DMS114 treated with DMSO at 0.1 percent for 48 hours (cell line): ENCODE results near the gene ZNF17.
"Not testable (repeated sequence)": the region's sequence is repeated elsewhere in the genome, so short reads cannot be mapped to it uniquely, and the experiment has no call there.

Source experiments
- DNase-seq: peaks from one replicate; lab custom pipeline; 2025; ENCODE audit not compliant: unreplicated experiment; lab: John Stamatoyannopoulos, UW

The ZNF17 gene

GRCh38 chr19:57410877-57411671, at the start of gene ZNF17:
Gene ZNF17, plus strand, starts transcription at chr19:57411161. Its CDS starts 2,455 bp downstream, at chr19:57413616.
- DNase-seq: peak; percentile 96

DNA sequence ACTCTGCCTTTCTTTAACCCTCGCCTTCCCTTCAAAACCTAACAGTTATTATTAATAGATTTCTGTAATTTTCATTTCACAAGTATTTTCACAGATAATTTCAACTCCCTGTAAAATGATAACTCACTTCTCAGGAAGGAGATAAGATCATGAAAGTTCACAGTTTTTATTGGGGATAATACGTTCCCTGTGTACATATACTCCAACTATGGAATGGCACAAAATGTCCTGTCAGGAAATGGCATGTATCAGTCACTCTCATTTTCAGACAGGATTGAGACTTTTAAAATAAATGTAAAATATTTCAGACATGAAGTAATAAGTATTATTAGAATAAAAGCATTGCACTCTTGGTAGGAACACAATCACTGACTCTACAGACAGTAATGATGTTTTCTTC, 48.5 kb upstream of the ZNF17 start:
- no peak for DNase-seq

GRCh38 chr19:57362997-57363687, 47.8 kb upstream of the ZNF17 start, which contains the start of the genes TRAPPC2B and ZNF547:
Gene TRAPPC2B, plus strand, starts transcription at chr19:57363551. Its CDS starts 1,283 bp downstream, at chr19:57364834.
Gene ZNF547, plus strand, starts transcription at chr19:57363551. Its CDS starts 5,005 bp downstream, at chr19:57368556.
- DNase-seq: peak; percentile 98

- DNase-seq: no peak
Measured at GRCh38 chr19:57363688-57364181, 47.2 kb upstream of the ZNF17 start.

- DNase-seq: no peak
Measured at GRCh38 chr19:57366776-57367175, 44.2 kb upstream of the ZNF17 start.

GRCh38 chr19:57374179-57374578, 36.8 kb upstream of the ZNF17 start:
- DNase-seq: no peak

DNA sequence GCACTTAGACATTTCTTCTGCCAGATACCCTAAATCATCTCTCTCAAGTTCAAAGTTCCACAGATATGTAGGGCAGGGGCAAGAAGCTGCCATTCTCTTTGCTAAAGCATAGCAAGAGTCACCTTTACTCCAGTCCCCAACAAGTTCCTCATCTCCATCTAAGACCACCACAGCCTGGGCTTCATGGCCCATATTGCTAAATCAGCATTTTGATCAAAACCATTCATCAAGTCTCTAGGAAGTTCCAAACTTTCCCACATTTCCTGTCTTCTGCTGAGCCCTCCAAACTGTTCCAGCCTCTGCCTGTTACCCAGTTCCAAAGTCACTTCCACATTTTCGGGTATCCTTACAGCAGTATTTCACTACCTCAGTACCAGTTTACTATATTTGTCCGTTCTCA, 36.3 kb upstream of the ZNF17 start:
- not testable (repeated sequence) for DNase-seq

DNA sequence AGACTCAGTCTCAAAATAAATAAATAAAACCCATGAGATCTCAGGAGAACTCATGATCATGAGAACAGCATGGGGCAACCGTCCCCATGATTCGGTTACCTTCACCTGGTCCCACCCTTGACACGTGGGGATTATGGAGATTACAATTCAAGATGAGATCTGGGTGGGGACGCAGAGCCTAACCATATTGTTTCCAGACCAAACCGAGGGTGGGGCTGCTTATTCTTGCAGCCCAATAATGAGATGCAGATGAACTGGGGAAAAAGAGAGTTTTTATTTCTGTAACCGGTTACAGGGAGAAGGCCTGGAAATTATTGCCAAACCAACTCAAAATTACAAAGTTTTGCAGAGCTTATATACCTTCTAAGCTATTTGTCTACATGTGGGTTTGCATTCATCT, 34.8 kb upstream of the ZNF17 start:
- no peak for DNase-seq

DNA sequence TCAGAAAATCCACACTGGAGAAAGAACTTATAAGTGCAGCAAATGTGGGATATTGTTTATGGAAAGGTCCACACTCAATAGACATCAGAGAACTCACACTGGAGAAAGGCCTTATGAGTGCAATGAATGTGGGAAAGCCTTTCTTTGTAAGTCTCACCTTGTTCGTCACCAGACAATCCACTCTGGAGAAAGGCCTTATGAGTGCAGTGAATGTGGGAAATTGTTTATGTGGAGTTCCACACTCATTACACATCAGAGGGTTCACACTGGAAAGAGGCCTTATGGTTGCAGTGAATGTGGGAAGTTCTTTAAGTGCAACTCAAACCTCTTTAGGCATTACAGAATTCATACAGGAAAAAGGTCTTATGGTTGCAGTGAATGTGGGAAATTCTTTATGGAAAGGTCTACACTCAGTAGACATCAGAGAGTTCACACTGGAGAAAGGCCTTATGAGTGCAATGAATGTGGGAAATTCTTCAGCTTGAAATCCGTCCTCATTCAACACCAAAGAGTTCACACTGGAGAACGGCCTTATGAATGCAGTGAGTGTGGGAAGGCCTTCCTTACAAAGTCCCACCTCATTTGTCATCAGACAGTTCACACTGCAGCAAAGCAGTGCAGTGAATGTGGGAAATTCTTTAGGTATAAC, 33.3 kb upstream of the ZNF17 start:
- no peak for DNase-seq

GRCh38 chr19:57380923-57381322, 30.0 kb upstream of the ZNF17 start:
- DNase-seq: no peak

DNA sequence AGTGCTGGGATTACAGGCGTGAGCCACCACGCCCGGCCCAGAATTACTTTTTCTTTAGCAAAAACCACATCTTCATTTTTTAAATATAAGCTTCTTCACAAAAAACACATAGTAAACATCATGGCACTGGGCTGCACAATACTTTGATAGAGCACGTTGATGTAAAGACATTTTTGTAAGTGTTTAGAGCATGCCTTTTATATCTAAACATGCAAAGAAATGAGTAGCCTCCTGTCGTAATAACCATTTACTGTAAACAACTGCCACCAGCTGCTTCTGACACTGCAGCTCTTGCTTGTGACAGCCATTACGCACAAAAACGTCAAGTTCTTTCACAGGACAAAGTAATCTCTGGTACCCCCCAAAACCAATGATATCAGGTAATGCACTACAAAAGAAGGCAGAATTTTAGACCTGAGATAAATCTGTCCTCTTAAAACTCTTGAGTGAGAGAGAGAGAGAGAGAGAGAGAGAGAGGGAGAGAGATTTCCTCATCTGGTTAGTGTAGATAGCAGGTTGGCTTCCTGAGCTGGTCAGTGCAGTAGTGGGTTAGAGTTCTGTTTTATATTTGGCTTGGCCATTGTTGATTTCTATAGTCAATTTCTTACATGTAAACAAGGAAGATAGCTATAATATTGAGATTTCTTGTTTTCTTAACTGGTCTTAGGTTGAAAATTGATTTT, 28.0 kb upstream of the ZNF17 start:
- no peak for DNase-seq

GRCh38 chr19:57389194-57389729, 21.7 kb upstream of the ZNF17 start:
- no peak for DNase-seq

DNA sequence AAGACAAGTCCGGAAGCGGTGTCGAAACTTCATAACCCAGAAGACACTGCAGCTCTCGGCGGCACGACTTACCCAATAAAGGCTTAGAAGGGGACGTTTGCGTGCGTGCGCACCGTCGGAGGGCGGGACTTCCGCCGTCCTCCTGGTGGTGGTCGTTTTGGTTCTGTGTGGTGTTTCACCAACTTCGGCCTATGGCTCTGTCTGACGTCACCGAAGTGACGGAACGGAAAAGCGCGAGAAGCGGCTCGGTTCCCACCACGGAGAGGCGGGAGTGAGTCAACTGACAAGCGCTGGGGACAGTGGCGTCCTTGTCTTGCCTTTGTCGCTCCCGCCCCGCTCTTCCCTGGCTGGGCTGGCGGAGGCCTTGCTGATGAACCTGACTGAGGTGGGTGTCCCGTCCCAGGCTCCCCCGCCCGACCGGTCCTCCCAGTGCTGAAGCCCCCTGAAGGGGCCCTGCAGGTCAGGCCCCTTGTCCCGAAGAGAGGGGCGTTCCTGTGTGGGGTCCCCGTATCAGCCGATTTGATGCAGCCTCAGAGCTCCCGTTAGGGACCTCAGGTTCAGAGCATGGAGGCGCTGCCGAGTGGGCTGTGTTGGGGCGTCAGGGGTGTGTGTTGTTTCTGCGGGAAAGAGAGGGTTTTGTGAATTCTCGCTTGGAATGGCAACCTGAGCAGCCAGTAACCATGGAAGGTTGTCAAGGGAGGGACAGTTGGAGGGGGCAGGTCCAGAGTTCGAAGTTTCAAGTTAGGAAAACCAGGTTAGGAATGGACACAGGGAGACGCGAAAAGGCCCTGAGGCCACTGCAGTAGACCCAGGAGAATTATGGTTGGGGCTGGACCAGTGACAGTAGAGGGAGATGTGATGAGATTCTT, 21.0 kb upstream of the ZNF17 start, which contains the start of gene ZNF548:
ZNF548 (plus strand) TSS at position 125 of the 869 bp plus-strand sequence; CDS start at position 371, 246 bp downstream.
- peak; percentile 99 for DNase-seq

GRCh38 chr19:57395710-57396109, 15.3 kb upstream of the ZNF17 start:
- no peak for DNase-seq

DNA sequence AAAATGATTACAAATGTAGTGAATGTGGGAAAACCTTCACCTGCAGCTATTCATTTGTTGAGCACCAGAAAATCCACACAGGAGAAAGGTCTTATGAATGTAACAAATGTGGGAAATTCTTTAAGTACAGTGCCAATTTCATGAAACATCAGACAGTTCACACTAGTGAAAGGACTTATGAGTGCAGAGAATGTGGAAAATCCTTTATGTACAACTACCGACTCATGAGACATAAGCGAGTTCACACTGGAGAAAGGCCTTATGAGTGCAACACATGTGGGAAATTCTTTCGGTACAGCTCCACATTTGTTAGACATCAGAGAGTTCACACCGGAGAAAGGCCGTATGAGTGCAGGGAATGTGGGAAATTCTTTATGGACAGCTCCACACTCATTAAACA, 12.1 kb upstream of the ZNF17 start:
- DNase-seq: no peak

GRCh38 chr19:57403737-57404563, 7.0 kb upstream of the ZNF17 start:
- no peak for DNase-seq

- DNase-seq: peak; percentile 15
Measured at GRCh38 chr19:57406516-57407123, 4.3 kb upstream of the ZNF17 start.

GRCh38 chr19:57419439-57419838, 8.5 kb downstream of the ZNF17 start:
- DNase-seq: no peak
